SK-N-SH treated with all-trans-retinoic acid at 6 μM for 48 hours (cell line): ENCODE measurements around the gene DDX46.

Experiments
- ARNTL ChIP-seq: fragments of 450-650 bp; formaldehyde crosslinking; IDR thresholded peaks from 2 replicates; pipeline ENCODE4 v1.5.0; 2020; ENCODE audit warnings: low read depth, mild to moderate bottlenecking, moderate library complexity, borderline replicate concordance
- BACH2 ChIP-seq: fragments of 250-450 bp; sonication (Bioruptor Pico); IDR thresholded peaks from 2 replicates; pipeline ENCODE4 v1.9.0; 2021; ENCODE audit warnings: mild to moderate bottlenecking, borderline replicate concordance
- CREB5 ChIP-seq: fragments of 250-450 bp; sonication (Bioruptor Pico); IDR thresholded peaks from 2 replicates; pipeline ENCODE4 v1.5.1; 2020; ENCODE audit warnings: low read depth, mild to moderate bottlenecking, moderate library complexity
- ESRRG ChIP-seq: fragments of 250-450 bp; sonication (Bioruptor Pico); IDR thresholded peaks from 2 replicates; pipeline ENCODE4 v1.6.1; 2021; ENCODE audit warnings: mild to moderate bottlenecking
- ISL1 ChIP-seq: fragments of 250-450 bp; sonication (Bioruptor Pico); IDR thresholded peaks from 2 replicates; pipeline ENCODE4 v2.1.2; 2022; ENCODE audit warnings: mild to moderate bottlenecking, moderate library complexity
- POU6F1 ChIP-seq: fragments of 250-450 bp; sonication (Bioruptor Pico); IDR thresholded peaks from 2 replicates; pipeline ENCODE4 v1.8.0; 2021; ENCODE audit warnings: low read depth, mild to moderate bottlenecking, moderate library complexity, borderline replicate concordance
- RARB ChIP-seq: fragments of 250-450 bp; sonication (Bioruptor Pico); IDR thresholded peaks from 2 replicates; pipeline ENCODE4 v1.8.0; 2021; ENCODE audit warnings: mild to moderate bottlenecking, moderate library complexity
- TOX ChIP-seq: fragments of 250-450 bp; sonication (Bioruptor Pico); IDR thresholded peaks from 2 replicates; pipeline ENCODE4 v1.8.0; 2021; ENCODE audit warnings: mild to moderate bottlenecking, moderate library complexity, borderline replicate concordance
- ZFP3 ChIP-seq: fragments of 250-450 bp; sonication (Bioruptor Pico); IDR thresholded peaks from 2 replicates; pipeline ENCODE4 v1.5.0; 2020; ENCODE audit warnings: mild to moderate bottlenecking, moderate library complexity
- ZFP30 ChIP-seq: fragments of 450-650 bp; formaldehyde crosslinking; IDR thresholded peaks from 2 replicates; pipeline ENCODE4 v1.5.0; 2022; ENCODE audit warnings: mild to moderate bottlenecking, moderate library complexity
- TF ChIP-seq, protein P1 (sequence below): fragments of 250-450 bp; sonication (Bioruptor Pico); IDR thresholded peaks from 2 replicates; pipeline ENCODE4 v1.8.0; 2020; ENCODE audit warnings: mild to moderate bottlenecking, moderate library complexity, borderline replicate concordance
- TF ChIP-seq, protein P2 (sequence below): fragments of 250-450 bp; sonication (Bioruptor Pico); IDR thresholded peaks from 2 replicates; pipeline ENCODE4 v1.5.0; 2020; ENCODE audit warnings: mild to moderate bottlenecking, moderate library complexity

DNA sequence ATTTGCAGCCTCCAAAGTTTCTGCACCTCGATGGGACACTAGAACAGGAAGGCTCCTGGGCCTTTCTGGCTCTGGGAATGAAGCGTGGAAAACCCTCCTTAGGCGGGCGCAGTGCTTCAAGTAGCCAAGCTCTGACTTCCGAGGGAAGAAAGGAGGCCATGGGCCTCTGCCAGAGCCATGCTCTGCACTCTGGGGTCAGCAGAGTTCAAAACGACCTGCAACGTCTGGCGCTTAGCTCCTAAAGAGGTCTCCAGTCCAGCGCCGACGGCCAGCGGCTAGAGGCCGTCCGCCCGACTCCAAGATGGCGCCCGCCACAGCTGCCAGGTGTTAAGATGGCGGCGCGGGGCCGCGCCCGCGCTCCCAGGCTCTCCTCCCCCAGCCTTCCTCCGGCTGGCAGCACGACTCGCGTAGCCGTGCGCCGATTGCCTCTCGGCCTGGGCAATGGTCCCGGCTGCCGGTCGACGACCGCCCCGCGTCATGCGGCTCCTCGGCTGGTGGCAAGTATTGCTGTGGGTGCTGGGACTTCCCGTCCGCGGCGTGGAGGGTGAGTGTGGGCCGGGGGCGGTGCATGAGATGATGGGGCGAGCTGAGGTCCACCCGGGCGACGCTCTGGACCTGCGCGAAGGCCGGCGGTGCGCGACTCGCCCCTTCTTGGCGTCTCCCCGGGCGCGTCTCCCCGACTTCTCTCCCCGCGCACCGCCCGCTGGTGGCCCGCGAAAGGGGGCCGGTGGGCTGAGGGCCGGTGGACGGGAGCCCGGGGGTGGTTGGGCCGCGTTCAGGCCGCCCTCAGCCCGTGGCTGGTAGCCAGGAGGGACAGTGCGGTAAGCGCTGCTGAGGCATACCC, 115.6 kb downstream of the DDX46 start, which contains the start of gene TXNDC15:
- TF ChIP-seq, protein P1, sequence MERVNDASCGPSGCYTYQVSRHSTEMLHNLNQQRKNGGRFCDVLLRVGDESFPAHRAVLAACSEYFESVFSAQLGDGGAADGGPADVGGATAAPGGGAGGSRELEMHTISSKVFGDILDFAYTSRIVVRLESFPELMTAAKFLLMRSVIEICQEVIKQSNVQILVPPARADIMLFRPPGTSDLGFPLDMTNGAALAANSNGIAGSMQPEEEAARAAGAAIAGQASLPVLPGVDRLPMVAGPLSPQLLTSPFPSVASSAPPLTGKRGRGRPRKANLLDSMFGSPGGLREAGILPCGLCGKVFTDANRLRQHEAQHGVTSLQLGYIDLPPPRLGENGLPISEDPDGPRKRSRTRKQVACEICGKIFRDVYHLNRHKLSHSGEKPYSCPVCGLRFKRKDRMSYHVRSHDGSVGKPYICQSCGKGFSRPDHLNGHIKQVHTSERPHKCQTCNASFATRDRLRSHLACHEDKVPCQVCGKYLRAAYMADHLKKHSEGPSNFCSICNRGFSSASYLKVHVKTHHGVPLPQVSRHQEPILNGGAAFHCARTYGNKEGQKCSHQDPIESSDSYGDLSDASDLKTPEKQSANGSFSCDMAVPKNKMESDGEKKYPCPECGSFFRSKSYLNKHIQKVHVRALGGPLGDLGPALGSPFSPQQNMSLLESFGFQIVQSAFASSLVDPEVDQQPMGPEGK: no peak
- no peak for TF ChIP-seq BACH2 (CRISPR knock-in tag)
- TF ChIP-seq, protein P2, sequence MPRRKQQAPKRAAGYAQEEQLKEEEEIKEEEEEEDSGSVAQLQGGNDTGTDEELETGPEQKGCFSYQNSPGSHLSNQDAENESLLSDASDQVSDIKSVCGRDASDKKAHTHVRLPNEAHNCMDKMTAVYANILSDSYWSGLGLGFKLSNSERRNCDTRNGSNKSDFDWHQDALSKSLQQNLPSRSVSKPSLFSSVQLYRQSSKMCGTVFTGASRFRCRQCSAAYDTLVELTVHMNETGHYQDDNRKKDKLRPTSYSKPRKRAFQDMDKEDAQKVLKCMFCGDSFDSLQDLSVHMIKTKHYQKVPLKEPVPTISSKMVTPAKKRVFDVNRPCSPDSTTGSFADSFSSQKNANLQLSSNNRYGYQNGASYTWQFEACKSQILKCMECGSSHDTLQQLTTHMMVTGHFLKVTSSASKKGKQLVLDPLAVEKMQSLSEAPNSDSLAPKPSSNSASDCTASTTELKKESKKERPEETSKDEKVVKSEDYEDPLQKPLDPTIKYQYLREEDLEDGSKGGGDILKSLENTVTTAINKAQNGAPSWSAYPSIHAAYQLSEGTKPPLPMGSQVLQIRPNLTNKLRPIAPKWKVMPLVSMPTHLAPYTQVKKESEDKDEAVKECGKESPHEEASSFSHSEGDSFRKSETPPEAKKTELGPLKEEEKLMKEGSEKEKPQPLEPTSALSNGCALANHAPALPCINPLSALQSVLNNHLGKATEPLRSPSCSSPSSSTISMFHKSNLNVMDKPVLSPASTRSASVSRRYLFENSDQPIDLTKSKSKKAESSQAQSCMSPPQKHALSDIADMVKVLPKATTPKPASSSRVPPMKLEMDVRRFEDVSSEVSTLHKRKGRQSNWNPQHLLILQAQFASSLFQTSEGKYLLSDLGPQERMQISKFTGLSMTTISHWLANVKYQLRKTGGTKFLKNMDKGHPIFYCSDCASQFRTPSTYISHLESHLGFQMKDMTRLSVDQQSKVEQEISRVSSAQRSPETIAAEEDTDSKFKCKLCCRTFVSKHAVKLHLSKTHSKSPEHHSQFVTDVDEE (CRISPR knock-in tag): peak; percentile 91
- no peak for TF ChIP-seq CREB5 (CRISPR knock-in tag)
- TF ChIP-seq RARB (CRISPR knock-in tag): no peak
- peak; percentile 86 for TF ChIP-seq ZFP3 (CRISPR knock-in tag)
- TF ChIP-seq POU6F1: no peak
- TF ChIP-seq TOX: no peak
- no peak for TF ChIP-seq ISL1 (CRISPR knock-in tag)
- no peak for TF ChIP-seq ARNTL (CRISPR knock-in tag)
- no peak for TF ChIP-seq ZFP30 (CRISPR knock-in tag)
- TF ChIP-seq ESRRG: no peak
